Trophoblast cell (in vitro differentiated cells and primary cell): ENCODE data around the gene PPP2R3B.
A peak's percentile ranks its signal among the peaks of the same experiment; 100 is the strongest.
"Not testable (repeated sequence)": the region's sequence is repeated elsewhere in the genome, so short reads cannot be mapped to it uniquely, and the experiment has no call there.

Experiments used
- DNase-seq, 2 donors: peaks; one replicate each; pipeline ENCODE4 v3.0.0-alpha.2; 2016
- H2AFZ ChIP-seq: 2 replicates; pipeline ENCODE4 v1.6.1; 2013; ENCODE audit warnings: low read length, moderate library complexity, mild to moderate bottlenecking; ENCODE audit not compliant: insufficient read depth, poor library complexity
- H2AK5ac ChIP-seq: 2 replicates; pipeline ENCODE4 v1.6.1; 2013; ENCODE audit warnings: mild to moderate bottlenecking, low read length
- H2BK120ac ChIP-seq: 2 replicates; pipeline ENCODE4 v1.6.1; 2013; ENCODE audit warnings: low read length, mild to moderate bottlenecking, moderate library complexity; ENCODE audit not compliant: insufficient read depth, poor library complexity
- H2BK12ac ChIP-seq: 2 replicates; pipeline ENCODE4 v1.6.1; 2013; ENCODE audit warnings: mild to moderate bottlenecking, low read length, moderate library complexity
- H2BK5ac ChIP-seq: 2 replicates; pipeline ENCODE4 v1.6.1; 2013; ENCODE audit warnings: low read length, low read depth, moderate library complexity, mild to moderate bottlenecking; ENCODE audit not compliant: poor library complexity
- H3K14ac ChIP-seq: 2 replicates; pipeline ENCODE4 v1.6.1; 2013; ENCODE audit warnings: mild to moderate bottlenecking, low read length
- H3K18ac ChIP-seq: 2 replicates; pipeline ENCODE4 v1.6.1; 2013; ENCODE audit warnings: mild to moderate bottlenecking, low read length
- H3K23ac ChIP-seq: 2 replicates; pipeline ENCODE4 v1.6.1; 2013; ENCODE audit warnings: low read length
- H3K27ac ChIP-seq: 2 replicates; pipeline ENCODE4 v1.5.1; 2013; ENCODE audit warnings: low read depth, mild to moderate bottlenecking, inconsistent platforms, low read length, moderate library complexity
- H3K27me3 ChIP-seq: 2 replicates; pipeline ENCODE4 v1.6.1; 2013; ENCODE audit warnings: inconsistent platforms, mild to moderate bottlenecking, low read length, moderate library complexity; ENCODE audit not compliant: insufficient read depth
- H3K36me3 ChIP-seq, 2 experiments: 1 replicate in 1 of 2; 2 replicates in 1 of 2; pipeline ENCODE4 v1.6.1; 2013; ENCODE audit warnings: low read length in 2 of 2, mild to moderate bottlenecking in 2 of 2, moderate library complexity in 1 of 2; ENCODE audit not compliant: insufficient read depth in 2 of 2, control insufficient read depth in 1 of 2
- H3K4ac ChIP-seq: 2 replicates; pipeline ENCODE4 v1.6.1; 2013; ENCODE audit warnings: low read depth, mild to moderate bottlenecking, low read length, moderate library complexity
- H3K4me1 ChIP-seq, 2 experiments: 1 replicate in 1 of 2; 2 replicates in 1 of 2; pipeline ENCODE4 v1.6.1; 2013; ENCODE audit warnings: low read length in 2 of 2, mild to moderate bottlenecking in 2 of 2, moderate library complexity in 1 of 2; ENCODE audit not compliant: insufficient read depth in 2 of 2, control insufficient read depth in 1 of 2
- H3K4me2 ChIP-seq: 2 replicates; pipeline ENCODE4 v1.6.1; 2013; ENCODE audit warnings: inconsistent platforms, mild to moderate bottlenecking, low read length, moderate library complexity
- H3K4me3 ChIP-seq: 2 replicates; pipeline ENCODE4 v1.5.1; 2013; ENCODE audit warnings: mild to moderate bottlenecking, low read depth, low read length, inconsistent platforms
- H3K79me1 ChIP-seq: one replicate; pipeline ENCODE4 v1.6.1; 2013; ENCODE audit warnings: low read length
- H3K79me2 ChIP-seq: 2 replicates; pipeline ENCODE4 v1.6.1; 2013; ENCODE audit warnings: low read length, mild to moderate bottlenecking; ENCODE audit not compliant: control insufficient read depth, insufficient read depth, poor library complexity
- H3K9ac ChIP-seq: 2 replicates; pipeline ENCODE4 v1.6.1; 2013; ENCODE audit warnings: mild to moderate bottlenecking, low read length
- H3K9me3 ChIP-seq: 2 replicates; pipeline ENCODE4 v1.6.1; 2013; ENCODE audit warnings: low read depth, mild to moderate bottlenecking, control low read depth, inconsistent platforms, low read length; ENCODE audit not compliant: insufficient read depth
- H4K12ac ChIP-seq: 2 replicates; pipeline ENCODE4 v1.6.1; 2013; ENCODE audit warnings: low read depth, mild to moderate bottlenecking, low read length, moderate library complexity
- H4K8ac ChIP-seq: 2 replicates; pipeline ENCODE4 v1.6.1; 2013; ENCODE audit warnings: low read depth, mild to moderate bottlenecking, low read length, moderate library complexity
- H4K91ac ChIP-seq: one replicate; pipeline ENCODE4 v1.6.1; 2013; ENCODE audit warnings: low read depth, mild to moderate bottlenecking, low read length, moderate library complexity
- WGBS: extraction: QIAGEN DNeasy Blood & Tissue Kit; methylation state at CpG from one replicate; pipeline ENCODE4 v1.1.7; 2013; ENCODE audit warnings: missing lambda C conversion rate; ENCODE audit not compliant: insufficient read length, insufficient coverage; ENCODE audit errors: extremely low coverage; 5-methylcytosine and 5-hydroxymethylcytosine counted together

The PPP2R3B gene

DNA sequence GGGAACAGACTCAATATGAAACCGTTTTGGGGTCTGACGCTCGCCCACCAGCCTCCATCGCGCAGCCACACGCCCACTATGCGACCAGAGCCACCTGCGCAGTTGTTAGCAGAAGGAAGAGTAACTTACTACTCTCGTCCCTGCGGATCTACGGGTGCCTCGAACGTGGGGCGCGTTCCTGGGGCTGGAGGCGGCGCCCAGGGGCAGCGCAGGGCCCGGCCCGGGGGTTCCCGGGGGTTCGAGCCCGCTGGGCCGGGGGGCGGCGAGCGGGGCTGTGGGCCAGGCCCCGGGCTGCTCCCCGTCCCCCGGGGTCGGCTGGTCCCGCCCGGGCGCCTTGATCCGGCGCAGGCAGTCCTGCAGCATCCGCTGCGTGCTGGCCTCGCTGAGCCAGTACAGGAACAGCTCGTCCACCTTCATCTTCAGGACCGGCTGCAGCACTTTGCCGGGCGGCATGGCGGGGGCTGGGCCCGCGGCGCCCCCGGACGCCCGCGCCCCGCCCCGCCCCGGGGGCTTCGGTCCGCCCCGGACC lies 404 bp downstream of the PPP2R3B start:
- Histone ChIP-seq H2AK5ac (no peak overlapping the region), H3K9ac (peak overlapping the region; percentile 95), H2BK12ac (no peak overlapping the region), H4K8ac (peak overlapping the region; percentile 98), H3K4ac (peak overlapping the region; percentile 1), H3K4me2 (peak overlapping the region; percentile 99), H3K14ac (peak overlapping the region; percentile 32), H3K18ac (peak overlapping the region; percentile 63), H3K27ac (peak overlapping the region; percentile 92), H3K4me1 (no peaks in the 10 kb centered on the region), H4K12ac (peak overlapping the region; percentile 39), H3K9me3 (no peaks in the 10 kb centered on the region), H3K4me3 (peak overlapping the region; percentile 87), H3K79me1 (peaks cover 7% of the 10 kb centered on the region), H3K23ac (no peak overlapping the region), H3K36me3 (peaks cover 3 to 4% of the 10 kb centered on the region in 2 experiments), H2AFZ (peak overlapping the region; percentile 74), H4K91ac (peak overlapping the region; percentile 99), H3K79me2 (peaks cover 6% of the 10 kb centered on the region), H2BK120ac (no peak overlapping the region), H3K27me3 (no peaks in the 10 kb centered on the region), H2BK5ac (no peak overlapping the region)
- no peak for DNase-seq
- no CpG with 5 or more reads among the region's 57 CpGs for WGBS

DNA sequence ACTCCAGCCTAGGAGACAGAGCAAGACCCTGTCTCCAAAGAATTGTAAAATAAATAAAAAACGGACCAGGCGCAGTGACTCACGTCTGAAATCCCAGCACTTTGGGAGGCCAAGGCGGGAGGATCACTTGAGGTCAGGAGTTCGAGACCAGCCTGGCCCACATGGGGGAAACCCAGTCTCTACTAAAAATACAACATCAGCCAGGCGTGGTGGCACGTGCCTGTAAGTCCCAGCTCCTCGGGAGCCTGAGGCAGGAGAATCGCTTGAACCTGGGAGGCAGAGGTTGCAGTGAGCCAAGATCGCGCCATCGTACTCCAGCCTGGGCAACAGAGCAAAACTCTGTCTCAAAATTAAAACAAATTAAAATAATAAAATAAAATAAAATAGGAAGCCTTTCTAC lies 971 bp downstream of the PPP2R3B start:
- no CpG with 5 or more reads among the region's 12 CpGs for WGBS
- not testable (repeated sequence) for H3K14ac ChIP-seq, H3K79me1 ChIP-seq, H2BK12ac ChIP-seq, H3K18ac ChIP-seq, H3K9ac ChIP-seq, H2BK5ac ChIP-seq, H2AFZ ChIP-seq, H2BK120ac ChIP-seq, H4K12ac ChIP-seq, H3K27ac ChIP-seq, DNase-seq, H3K4me3 ChIP-seq, H2AK5ac ChIP-seq, H3K4me1 ChIP-seq, H4K8ac ChIP-seq, H3K9me3 ChIP-seq, H4K91ac ChIP-seq, H3K23ac ChIP-seq, H3K36me3 ChIP-seq, H3K79me2 ChIP-seq, H3K27me3 ChIP-seq
- H3K4me2 ChIP-seq, result peak overlapping the region; percentile 99
- peak overlapping the region; percentile 44 for H3K4ac ChIP-seq

DNA sequence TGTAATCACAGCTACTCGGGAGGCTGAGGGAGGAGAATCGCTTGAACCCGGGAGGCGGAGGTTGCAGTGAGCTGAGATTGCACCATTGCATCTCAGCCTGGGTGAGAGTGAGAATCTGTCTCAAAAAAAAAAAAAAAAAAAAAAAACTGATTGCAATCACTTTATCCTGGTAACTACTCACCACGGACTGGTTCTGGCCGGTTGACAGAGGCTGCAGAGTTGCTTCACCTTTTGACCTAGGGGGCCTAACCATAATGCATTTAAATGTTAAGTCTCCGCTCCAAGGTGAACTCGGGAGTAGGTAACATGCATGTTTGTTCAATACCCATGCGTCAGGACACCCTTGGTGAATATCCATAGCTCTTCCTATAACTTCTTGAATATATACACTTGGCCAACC lies 1.8 kb downstream of the PPP2R3B start:
- Histone ChIP-seq H2AFZ (no peak overlapping the region), H3K4me2 (no peak overlapping the region), H4K12ac (no peak overlapping the region), H3K4ac (no peak overlapping the region), H3K14ac (no peak overlapping the region), H3K18ac (no peak overlapping the region), H3K27me3 (no peaks in the 10 kb centered on the region), H2AK5ac (no peak overlapping the region), H2BK12ac (no peak overlapping the region), H4K8ac (no peak overlapping the region), H3K23ac (no peak overlapping the region), H3K4me3 (no peak overlapping the region), H3K79me1 (peaks cover 7% of the 10 kb centered on the region), H3K27ac (no peak overlapping the region), H2BK120ac (no peak overlapping the region), H3K4me1 (no peaks in the 10 kb centered on the region), H3K9ac (no peak overlapping the region), H3K36me3 (peaks cover 3 to 4% of the 10 kb centered on the region in 2 experiments), H2BK5ac (no peak overlapping the region), H4K91ac (no peak overlapping the region), H3K79me2 (peaks cover 6% of the 10 kb centered on the region), H3K9me3 (no peaks in the 10 kb centered on the region)
- WGBS, result no CpG with 5 or more reads among the region's 9 CpGs
- no peak for DNase-seq

DNA sequence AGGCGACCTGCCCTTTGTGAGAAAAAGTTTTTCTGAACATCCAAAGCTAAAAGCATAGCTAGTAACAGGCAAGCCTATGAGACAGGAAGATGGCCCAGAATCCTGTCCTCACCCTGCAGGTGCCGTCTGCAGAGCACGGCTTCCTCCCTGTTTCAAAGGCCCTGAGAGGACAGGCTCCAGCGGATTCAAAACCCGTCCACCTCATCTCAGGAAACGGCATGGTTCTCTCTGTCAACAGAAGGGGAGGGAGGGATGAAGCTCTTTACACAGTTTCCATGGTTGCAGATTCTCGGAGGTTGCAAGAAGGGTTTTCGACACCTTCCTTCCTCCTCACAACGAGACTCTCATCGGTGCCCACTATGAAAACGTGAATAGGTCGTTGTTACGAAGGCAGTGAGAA lies 8.3 kb downstream of the PPP2R3B start:
- Histone ChIP-seq H3K14ac (no peak overlapping the region), H4K8ac (no peak overlapping the region), H2AFZ (no peak overlapping the region), H3K79me1 (no peaks in the 10 kb centered on the region), H4K12ac (no peak overlapping the region), H2BK12ac (no peak overlapping the region), H3K9ac (no peak overlapping the region), H3K36me3 (peaks cover 3 to 4% of the 10 kb centered on the region in 2 experiments), H3K23ac (no peak overlapping the region), H3K9me3 (peaks cover 3% of the 10 kb centered on the region), H4K91ac (no peak overlapping the region), H3K4ac (no peak overlapping the region), H3K4me3 (no peak overlapping the region), H2AK5ac (no peak overlapping the region), H3K4me2 (no peak overlapping the region), H3K4me1 (peaks cover 6 to 7% of the 10 kb centered on the region in 2 experiments), H2BK120ac (no peak overlapping the region), H3K27ac (no peak overlapping the region), H2BK5ac (no peak overlapping the region), H3K27me3 (peaks cover 3% of the 10 kb centered on the region), H3K18ac (no peak overlapping the region), H3K79me2 (peaks cover under 1% of the 10 kb centered on the region)
- DNase-seq, result no peak
- WGBS, result no CpG with 5 or more reads among the region's 13 CpGs
